Activated effector memory CD4-positive, alpha-beta T cell treated with Interleukin-2 at 50 U/mL for 16 hours (primary cell): ENCODE measurements around the gene PRSS21.
A peak's percentile ranks its signal among the peaks of the same experiment; 100 is the strongest.

Experiments
- DNase-seq: peaks from one replicate; pipeline ENCODE4 v3.0.0-alpha.2; 2020

PRSS21 gene

DNA sequence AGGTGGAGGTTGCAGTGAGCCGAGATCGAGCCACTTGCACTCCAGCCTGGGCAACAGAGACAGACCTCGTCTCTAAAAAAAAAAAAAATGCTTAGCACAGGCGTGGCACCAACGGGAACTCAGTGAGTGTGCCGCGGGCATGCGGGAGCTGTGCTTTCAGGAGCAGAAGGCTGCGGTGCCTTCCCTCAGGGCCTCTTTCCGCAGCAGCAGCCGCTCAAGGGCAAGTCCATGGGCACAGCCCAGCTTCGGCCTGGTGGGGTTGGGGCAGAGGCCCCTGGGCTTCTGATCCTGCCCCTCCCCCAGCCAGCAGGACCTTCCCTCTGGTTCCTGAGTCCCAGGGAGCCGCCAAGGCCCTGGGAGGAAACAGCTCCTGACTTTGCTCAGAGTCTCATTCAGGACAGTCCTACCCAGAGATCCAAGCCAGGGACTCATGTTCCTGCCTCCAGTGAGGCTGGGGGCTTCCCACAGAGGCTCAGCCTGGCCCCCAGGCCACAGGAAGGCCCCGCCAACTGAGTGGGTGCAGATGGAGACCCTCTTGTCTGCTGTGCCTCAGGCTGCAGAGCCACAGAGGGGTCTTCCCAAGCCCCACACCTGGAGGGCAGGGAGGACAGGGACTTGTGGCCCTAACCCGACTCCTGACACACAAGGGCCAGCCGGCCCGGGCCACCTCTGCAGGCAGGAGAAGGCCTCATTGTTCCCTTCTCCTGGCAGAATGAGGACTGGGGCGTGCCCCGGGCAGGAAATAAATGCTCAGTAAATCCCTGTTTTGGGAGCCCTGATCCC is 9.7 kb downstream of the PRSS21 start:
- no peak for DNase-seq

DNA sequence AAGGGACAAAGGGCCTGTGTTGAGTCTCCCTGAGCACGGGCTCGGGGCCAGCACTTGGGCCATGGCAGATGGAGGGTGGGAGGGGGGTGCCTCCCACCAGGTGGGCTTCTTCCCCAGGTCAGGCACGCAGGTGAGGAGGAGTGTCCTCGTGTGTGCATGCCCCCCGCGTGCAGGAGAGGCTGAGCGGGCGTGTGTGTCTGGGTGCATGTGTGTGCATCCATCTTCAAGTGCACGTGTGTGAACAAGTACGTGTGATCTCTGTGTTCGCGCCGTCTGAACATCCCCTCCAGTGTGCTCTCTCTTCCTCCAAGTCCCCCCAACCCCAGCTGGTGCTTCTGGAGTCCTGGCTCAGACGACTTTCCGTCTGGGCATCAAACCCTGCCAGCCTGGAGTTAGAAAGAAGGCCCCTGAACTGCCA is 10.3 kb downstream of the PRSS21 start:
- DNase-seq: no peak

- DNase-seq: no peak
Measured at GRCh38 chr16:2827831-2828520, 10.9 kb downstream of the PRSS21 start.

GRCh38 chr16:2828521-2828840 is 11.4 kb downstream of the PRSS21 start:
- no peak for DNase-seq

DNA sequence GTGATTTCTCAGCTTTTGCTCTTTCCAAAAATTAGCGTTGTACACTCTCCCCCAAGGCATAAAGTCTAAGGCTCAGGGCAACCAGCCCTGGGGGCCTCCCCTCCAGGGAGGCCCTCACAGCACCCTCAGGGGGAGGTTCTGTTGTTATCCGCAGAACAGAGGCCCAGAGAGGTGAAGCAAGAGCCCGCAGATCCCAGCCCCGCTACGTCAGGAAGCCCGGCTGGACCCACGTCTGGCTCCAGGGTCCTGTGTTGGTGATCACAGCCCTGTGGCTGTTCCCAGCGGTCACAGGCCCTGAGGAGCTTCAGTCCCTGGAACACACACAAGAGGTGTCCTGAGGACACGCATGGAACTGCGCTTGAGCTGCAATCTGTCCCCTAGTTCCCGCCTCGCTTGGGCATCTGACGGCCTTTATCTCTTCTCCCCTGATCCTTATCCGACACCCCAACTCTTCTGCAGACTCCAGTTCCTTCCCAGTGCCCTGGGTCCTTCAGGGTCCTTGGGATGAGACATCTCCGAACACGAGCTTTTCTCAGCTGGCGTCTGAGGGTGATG is 11.9 kb downstream of the PRSS21 start:
- DNase-seq: no peak

DNA sequence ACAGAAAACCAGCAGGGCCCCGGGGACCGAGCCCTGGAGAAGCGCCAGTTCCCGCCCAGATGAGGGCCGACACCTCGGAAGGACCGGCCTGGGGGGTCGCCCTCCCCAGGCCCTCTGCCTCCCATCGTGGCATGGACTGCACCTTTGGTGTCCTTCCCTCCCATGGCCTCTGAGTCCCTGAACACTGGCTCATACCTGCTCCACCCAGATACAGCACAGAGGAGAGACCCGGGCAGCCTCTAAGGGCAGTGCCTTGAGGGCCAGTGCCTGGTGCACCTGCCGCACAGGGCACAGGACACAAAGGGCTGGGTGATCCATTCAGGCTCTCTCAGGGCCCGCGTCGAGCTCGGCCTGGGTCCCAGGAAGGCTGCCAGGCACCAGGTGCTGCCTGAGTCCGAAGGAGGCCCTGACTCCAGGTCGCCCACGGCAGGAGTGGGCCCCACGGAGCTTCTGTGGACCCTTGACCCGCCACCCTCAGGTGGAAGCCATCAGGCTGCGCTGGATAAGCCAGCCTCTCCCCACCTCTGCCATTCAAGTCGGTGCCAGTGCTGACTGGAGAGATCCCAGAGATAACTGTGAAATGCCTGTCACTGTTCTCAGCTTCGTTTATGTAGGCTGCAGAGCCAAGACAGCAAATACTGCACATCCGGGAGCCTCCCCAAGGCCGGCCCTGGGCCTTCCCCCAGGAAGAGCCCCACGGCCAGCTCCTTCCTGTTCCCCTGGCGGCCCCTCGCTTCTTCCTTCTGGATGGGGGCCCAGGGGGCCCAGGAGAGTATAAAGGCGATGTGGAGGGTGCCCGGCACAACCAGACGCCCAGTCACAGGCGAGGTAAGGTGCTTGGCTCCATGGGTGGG is 12.7 kb downstream of the PRSS21 start, which contains the start of gene ZG16B:
ZG16B (plus strand) TSS at position 803 of the 854 bp plus-strand sequence. CDS start 139 bp downstream, outside the sequence.
- DNase-seq: no peak

DNA sequence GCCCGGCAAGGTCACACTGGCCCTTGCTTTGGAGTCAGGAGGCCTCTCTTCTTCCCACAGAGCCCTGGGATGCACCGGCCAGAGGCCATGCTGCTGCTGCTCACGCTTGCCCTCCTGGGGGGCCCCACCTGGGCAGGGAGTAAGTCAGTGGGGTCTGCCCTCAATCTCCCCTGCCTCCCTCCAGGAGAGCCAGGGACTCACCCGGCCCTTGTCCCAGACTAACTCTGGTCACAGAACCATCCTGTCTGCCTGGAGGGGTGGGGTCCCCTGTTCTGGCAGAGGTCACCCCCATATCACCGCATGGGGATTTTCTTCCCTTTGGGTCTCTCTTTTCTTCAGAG is 13.3 kb downstream of the PRSS21 start:
- no peak for DNase-seq

GRCh38 chr16:2831203-2831602 is 14.2 kb downstream of the PRSS21 start:
- DNase-seq: no peak

DNA sequence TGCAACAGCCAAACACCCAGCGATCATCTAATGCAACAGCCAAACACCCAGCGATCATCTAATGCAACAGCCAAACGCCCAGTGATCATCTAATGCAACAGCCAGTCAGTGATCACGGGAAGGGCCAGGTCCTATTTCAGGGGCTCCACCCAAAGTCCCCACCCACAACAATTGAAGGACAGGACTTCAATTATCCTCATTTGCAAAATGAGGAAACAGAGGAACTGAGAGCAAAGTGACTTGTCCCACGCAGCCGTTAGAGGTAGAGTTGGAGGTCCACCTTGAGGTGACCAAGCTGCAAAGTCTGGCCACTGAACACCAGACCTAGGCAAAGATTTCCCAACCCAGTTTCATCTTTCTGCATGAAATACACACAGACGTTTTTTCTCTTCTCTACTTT is 16.7 kb downstream of the PRSS21 start:
- no peak for DNase-seq

GRCh38 chr16:2834968-2835367 is 17.9 kb downstream of the PRSS21 start:
- DNase-seq: no peak

DNA sequence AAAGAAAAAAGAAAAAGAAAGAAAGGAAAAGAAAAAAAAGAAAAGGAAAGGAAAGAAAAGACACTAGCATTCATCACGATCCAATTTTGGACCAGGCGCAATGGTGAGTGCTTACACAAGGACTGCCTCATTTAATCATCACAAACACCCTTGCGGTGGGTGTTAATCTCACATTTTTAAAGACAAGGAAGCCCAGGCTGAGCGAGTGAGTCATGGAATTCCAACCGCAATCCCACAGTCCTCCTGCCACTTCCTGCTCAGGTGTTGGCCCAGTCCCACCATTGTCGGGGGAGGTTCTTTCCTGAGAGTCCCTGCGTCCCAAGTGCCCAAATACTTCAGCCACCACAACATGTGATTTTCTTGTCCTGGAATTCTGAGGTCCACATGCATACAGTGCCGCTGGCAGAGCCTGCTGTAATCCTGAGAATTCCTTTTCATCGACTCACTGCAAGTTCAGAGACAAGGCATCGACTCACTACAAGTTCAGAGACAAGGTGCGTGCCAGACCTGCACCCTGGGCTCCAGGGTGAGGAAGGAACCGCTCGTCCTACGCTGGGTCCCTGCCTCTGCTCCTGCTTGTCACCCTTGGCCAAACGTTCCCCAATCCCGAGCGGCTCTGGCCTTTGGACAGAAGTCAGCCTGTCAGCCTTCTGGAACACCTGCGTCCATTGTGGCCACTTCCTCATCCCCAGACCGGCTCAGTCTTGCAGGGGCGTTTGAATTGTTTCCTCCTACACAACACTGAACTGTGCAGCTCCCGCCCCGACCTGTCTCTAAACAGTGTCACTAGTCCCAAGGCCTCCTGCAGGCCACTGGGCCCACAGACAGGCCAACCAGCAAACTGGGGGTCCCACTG is 18.8 kb downstream of the PRSS21 start:
- DNase-seq: no peak

- no peak for DNase-seq
Measured at GRCh38 chr16:2836646-2837508, 19.8 kb downstream of the PRSS21 start.

- DNase-seq: peak; percentile 24
Measured at GRCh38 chr16:2838928-2839327, 21.9 kb downstream of the PRSS21 start.

DNA sequence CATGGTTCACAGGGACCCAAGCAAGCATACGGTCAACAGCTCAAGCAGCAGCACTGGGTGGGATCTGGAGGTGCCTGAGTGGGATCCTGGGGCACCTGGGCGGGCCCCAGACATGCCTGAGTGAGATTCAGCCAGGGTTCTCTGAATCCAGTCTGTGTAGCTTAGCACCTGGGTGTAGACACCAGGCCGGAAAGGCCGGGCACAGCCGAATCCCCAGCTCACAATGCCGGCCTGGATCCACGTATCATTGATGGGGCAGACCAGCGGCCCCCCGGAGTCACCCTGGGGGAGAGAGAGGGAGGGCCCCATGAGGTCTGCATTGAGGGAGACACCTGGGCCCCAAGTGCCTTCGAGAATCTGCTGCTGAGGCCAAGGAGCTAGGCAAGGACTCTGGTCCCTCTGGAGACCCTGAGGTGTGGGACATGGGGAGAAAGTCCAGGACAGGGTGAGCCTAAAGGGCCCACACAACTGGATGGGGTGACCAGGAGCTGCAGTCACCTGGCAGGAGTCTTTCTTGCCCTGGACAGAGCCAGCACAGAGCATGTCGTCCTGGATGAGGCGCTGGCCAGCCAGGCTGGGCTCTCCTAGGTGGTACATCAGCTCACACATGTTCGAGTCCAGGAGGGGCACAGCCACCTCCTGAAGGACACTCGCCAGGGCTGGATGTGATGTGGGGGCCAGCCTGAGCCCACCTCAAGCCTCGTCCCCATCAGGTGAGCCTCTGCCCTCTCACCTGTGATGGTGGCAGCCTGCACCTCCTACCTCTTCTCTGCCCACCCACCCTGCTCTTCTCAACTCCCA is 22.8 kb downstream of the PRSS21 start:
- no peak for DNase-seq

GRCh38 chr16:2840914-2841313 is 23.9 kb downstream of the PRSS21 start:
- no peak for DNase-seq

- no peak for DNase-seq
Measured at GRCh38 chr16:2841606-2842339, 24.7 kb downstream of the PRSS21 start.

DNA sequence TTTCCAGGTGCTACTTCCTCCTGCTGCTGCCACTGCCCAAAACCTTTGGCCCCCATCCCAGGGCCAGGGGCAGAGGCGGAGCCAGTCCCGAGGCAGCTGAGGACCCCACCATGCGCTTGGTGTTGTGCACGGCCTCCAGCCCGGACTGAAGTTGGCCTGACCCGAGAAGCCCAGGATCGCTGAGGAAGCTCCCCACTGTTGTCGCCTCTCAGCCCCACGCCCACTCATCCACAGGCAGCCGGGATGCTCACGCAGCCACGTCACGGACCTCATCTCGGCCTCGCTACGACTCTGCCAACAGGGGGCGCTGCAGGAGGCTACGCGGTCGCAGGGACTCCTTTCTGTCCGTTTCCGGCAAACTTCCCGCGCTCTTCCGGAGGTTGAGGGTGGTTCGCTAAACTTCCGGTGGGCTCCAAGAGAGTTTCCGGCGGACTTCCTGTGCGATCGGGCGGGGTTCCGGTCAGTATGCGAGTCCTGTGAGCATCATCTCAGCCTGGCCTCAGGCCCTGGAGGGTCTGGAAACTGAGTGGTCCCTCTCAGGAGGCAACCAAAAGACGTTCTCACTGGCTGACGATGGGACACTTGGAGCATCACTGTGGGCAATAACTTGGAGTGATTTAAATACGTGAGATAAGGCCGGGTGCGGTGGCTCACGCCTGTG is 25.4 kb downstream of the PRSS21 start:
- DNase-seq: peak; percentile 51

DNA sequence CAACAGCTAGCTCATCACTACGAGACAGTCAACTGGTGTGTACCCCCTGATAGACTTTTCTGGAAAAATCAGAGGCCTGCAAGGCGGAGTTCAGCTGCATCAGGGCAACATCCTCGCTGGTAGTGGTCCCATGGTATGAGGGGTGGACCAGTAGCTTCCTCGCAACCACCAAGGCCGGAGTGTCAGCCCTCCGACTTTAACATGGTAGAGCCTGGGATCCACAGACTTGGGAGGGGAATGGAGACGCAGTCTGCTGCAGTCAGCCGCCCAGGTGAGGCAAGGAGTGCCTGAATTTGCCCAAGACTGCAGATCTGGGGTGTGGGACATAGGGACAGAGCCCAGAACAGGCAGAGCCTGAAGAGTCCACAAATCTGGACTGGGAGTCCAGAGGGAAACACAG is 26.5 kb downstream of the PRSS21 start:
- DNase-seq: no peak

GRCh38 chr16:2845116-2845515 is 28.1 kb downstream of the PRSS21 start:
- DNase-seq: no peak
